K562 (cell line): ENCODE results near the gene FAM53C. TPM values are rescaled to one million over a fixed set of nuclear protein-coding genes. Genes with fewer than 3 reads are reported as not detected.
A peak's percentile ranks its signal among the peaks of the same experiment; 100 is the strongest.

ENCODE experiments used
- ATAC-seq: fragments of 200-7000 bp; cut with Tn5 transposase; 3 replicates; pipeline ENCODE4 v1.9.1; 2020; ENCODE audit warnings: moderate library complexity
- BruUV-seq: library from RNA; stranded (reverse); fragments of 400-500 nt; replicated peaks from 2 replicates; lab custom pipeline; 2021; lab: Mats Ljungman, UMichigan
- CTCF ChIA-PET: fragments of 300-600 bp; formaldehyde crosslinking; extraction: SDS; loops from one replicate; lab custom pipeline; 2021; ENCODE audit warnings: low intra/inter-chr PET ratio; lab: Yijun Ruan, JAX
- POLR2A ChIA-PET: fragments of 300-600, 350-650 bp; sonication (Branson Sonifier 250); formaldehyde crosslinking; extraction: SDS; loops from one replicate; lab custom pipeline; 2021; ENCODE audit warnings: antibody characterized with exemption, inconsistent platforms; lab: Yijun Ruan, JAX
- DNase-seq, 4 experiments: peaks; one replicate each; pipeline versions ENCODE4 v3.0.0 to v3.0.0-alpha.2; 2011 to 2018; ENCODE audit warnings: low spot score in 3 of 4, mixed read lengths in 3 of 4; ENCODE audit errors: extremely low read depth in 1 of 4
- FAIRE-seq: peaks from 2 replicates; lab custom pipeline; 2011; peaks lifted over from hg19 to GRCh38; lab: Jason Lieb, UNC
- H2AFZ ChIP-seq: 2 replicates; pipeline ENCODE4 v1.6.0; 2011; ENCODE audit warnings: low read depth, low read length, control low read depth, inconsistent platforms
- H3K27ac ChIP-seq: fragments of 200-600 bp; 3 replicates; pipeline ENCODE4 v1.8.0; 2011; ENCODE audit warnings: low read depth, mild to moderate bottlenecking, control low read depth, inconsistent platforms, low read length, moderate library complexity, mixed read lengths; ENCODE audit errors: extremely low read depth
- H3K27me3 ChIP-seq, 2 experiments: fragments of 300-600 bp in 1 of 2; 2 replicates in 1 of 2; 3 replicates in 1 of 2; pipeline versions ENCODE4 v1.6.0 to v1.8.0; 2011; ENCODE audit warnings: inconsistent platforms in 2 of 2, low read length in 2 of 2, mild to moderate bottlenecking in 1 of 2, mixed read lengths in 1 of 2, moderate library complexity in 1 of 2; ENCODE audit not compliant: control insufficient read depth in 2 of 2, insufficient read depth in 2 of 2
- H3K36me3 ChIP-seq: fragments of 300-600 bp; 3 replicates; pipeline ENCODE4 v1.8.0; 2011; ENCODE audit warnings: mild to moderate bottlenecking, low read length, inconsistent platforms; ENCODE audit not compliant: control insufficient read depth, insufficient read depth
- H3K4me1 ChIP-seq, 2 experiments: fragments of 200-600 bp in 1 of 2; replicated peaks in 1 of 2; 2 replicates in 1 of 2; 3 replicates in 1 of 2; pipeline versions ENCODE4 v1.5.1 to v1.8.0; 2011; ENCODE audit warnings: inconsistent platforms in 2 of 2, low read length in 2 of 2, mild to moderate bottlenecking in 1 of 2, mixed read lengths in 1 of 2, moderate library complexity in 1 of 2; ENCODE audit not compliant: control insufficient read depth in 2 of 2, insufficient read depth in 2 of 2
- H3K4me2 ChIP-seq: 2 replicates; pipeline ENCODE4 v1.6.1; 2011; ENCODE audit warnings: low read length, control low read depth, inconsistent platforms, mixed read lengths; ENCODE audit not compliant: insufficient read depth
- H3K4me3 ChIP-seq: fragments of 200-600 bp; sonication (generic), shearing (Covaris generic); 2 replicates; pipeline ENCODE4 v1.5.1; 2016; ENCODE audit warnings: control low read depth, inconsistent platforms
- H3K79me2 ChIP-seq: fragments of 200-600 bp; 3 replicates; pipeline ENCODE4 v1.8.0; 2011; ENCODE audit warnings: low read length, inconsistent platforms; ENCODE audit not compliant: control insufficient read depth, insufficient read depth
- H3K9ac ChIP-seq, 2 experiments: 2 replicates each; pipeline versions ENCODE4 v1.6.0 to v1.6.1; 2011; ENCODE audit warnings: low read depth in 2 of 2, low read length in 2 of 2, control low read depth in 1 of 2, inconsistent platforms in 1 of 2, mild to moderate bottlenecking in 1 of 2, mixed read lengths in 1 of 2; ENCODE audit not compliant: insufficient read depth in 1 of 2
- H3K9me1 ChIP-seq: one replicate; pipeline ENCODE4 v1.6.0; 2011; ENCODE audit warnings: inconsistent platforms, mild to moderate bottlenecking, low read length, moderate library complexity; ENCODE audit not compliant: control insufficient read depth, insufficient read depth
- H3K9me3 ChIP-seq: replicated peaks from 2 replicates; pipeline ENCODE4 v1.5.1; 2011; ENCODE audit warnings: low read depth, low read length, inconsistent platforms; ENCODE audit not compliant: control insufficient read depth, insufficient read depth
- H4K20me1 ChIP-seq: replicated peaks from 2 replicates; pipeline ENCODE4 v1.6.1; 2011; ENCODE audit warnings: low read length, inconsistent platforms, mixed read lengths; ENCODE audit not compliant: control insufficient read depth, insufficient read depth
- ARID1B ChIP-seq: fragments of 450-650 bp; IDR thresholded peaks from 2 replicates; pipeline ENCODE4 v1.6.1; 2016; ENCODE audit warnings: antibody characterized with exemption, mild to moderate bottlenecking, inconsistent platforms
- HDAC1 ChIP-seq, 2 experiments: fragments of 450-650 bp; IDR thresholded peaks; 2 replicates each; pipeline ENCODE4 v1.6.1; 2016 to 2017; ENCODE audit warnings: inconsistent platforms in 1 of 2, mild to moderate bottlenecking in 1 of 2, moderate library complexity in 1 of 2
- HDAC2 ChIP-seq: fragments of 450-650 bp; IDR thresholded peaks from 2 replicates; pipeline ENCODE4 v1.6.1; 2016; ENCODE audit warnings: mild to moderate bottlenecking
- KAT7 ChIP-seq: sonication (generic); formaldehyde crosslinking; IDR thresholded peaks from 2 replicates; pipeline ENCODE4 v1.8.0; 2022; ENCODE audit warnings: missing genetic modification reagents, mild to moderate bottlenecking, borderline replicate concordance
- PHF20 ChIP-seq: fragments of 450-650 bp; IDR thresholded peaks from 2 replicates; pipeline ENCODE4 v1.6.1; 2018; ENCODE audit not compliant: partially characterized antibody
- POLR3G ChIP-seq: IDR thresholded peaks from 2 replicates; pipeline ENCODE4 v1.6.1; 2011; ENCODE audit not compliant: insufficient read length, insufficient replicate concordance; ENCODE audit errors: extremely low read depth
- SMARCA4 ChIP-seq: fragments of 450-650 bp; IDR thresholded peaks from 2 replicates; pipeline ENCODE4 v1.6.1; 2016
- SMARCC2 ChIP-seq: fragments of 450-650 bp; IDR thresholded peaks from 2 replicates; pipeline ENCODE4 v1.6.1; 2017; ENCODE audit warnings: antibody characterized with exemption, moderate library complexity, mild to moderate bottlenecking, low read depth
- SMARCE1 ChIP-seq: fragments of 450-650 bp; IDR thresholded peaks from 2 replicates; pipeline ENCODE4 v1.7.1; 2016; ENCODE audit warnings: mild to moderate bottlenecking
- TAF1 ChIP-seq: IDR thresholded peaks from 2 replicates; pipeline ENCODE4 v1.6.1; 2011; ENCODE audit warnings: mild to moderate bottlenecking, low read length, moderate library complexity; ENCODE audit not compliant: insufficient read depth, control insufficient read depth, severe bottlenecking; ENCODE audit errors: extremely low read depth
- TBP ChIP-seq: optimal IDR thresholded peaks from 2 replicates; pipeline ENCODE3; 2011; ENCODE audit warnings: low read depth, low read length, improper control_type of control experiment
- ZBTB40 ChIP-seq, 2 experiments: fragments of 450-650 bp in 1 of 2; sonication (generic) in 1 of 2; formaldehyde crosslinking in 1 of 2; IDR thresholded peaks; 2 replicates each; pipeline versions ENCODE4 v1.7.1 to v1.9.0; 2016 to 2022; ENCODE audit warnings: inconsistent platforms in 1 of 2, mild to moderate bottlenecking in 1 of 2, missing genetic modification reagents in 1 of 2
- ZNF124 ChIP-seq: sonication (generic); formaldehyde crosslinking; IDR thresholded peaks from 2 replicates; pipeline ENCODE4 v1.8.1; 2022; ENCODE audit warnings: missing genetic modification reagents
- WGBS: fragments of 100-300 bp; shearing (Covaris generic); methylation state at CpG from one replicate; pipeline ENCODE4 v1.1.6; 2016; ENCODE audit warnings: low coverage, mixed read lengths; ENCODE audit not compliant: insufficient coverage; ENCODE audit errors: missing lambda C conversion rate; 5-methylcytosine and 5-hydroxymethylcytosine counted together
- in situ Hi-C: fragments of 300-500 bp; cut with MboI; formaldehyde crosslinking; loops from 4 replicates; pipeline ENCODE4 v1.15.0; 2018; ENCODE audit warnings: inconsistent platforms, mixed read lengths
- intact Hi-C: fragments of 100-400 bp; cut with micrococcal nuclease; formaldehyde crosslinking; loops from 2 replicates; pipeline ENCODE4 v1.14.2; 2022
- polyA plus RNA-seq, 8 experiments: library from polyadenylated mRNA; depleted of rRNA in 4 of 8; stranded (reverse) in 5 of 8; unstranded in 3 of 8; fragments of >200 nt; fragmentation: Nextera tagmentation in 2 of 8; fragmentation: Illumina TruSeq in 1 of 8; extraction: Ambion mirVana in 2 of 8; extraction: Trizol in 1 of 8; gene quantifications; 2 replicates each; pipeline versions ENCODE4 v1.2.1 to v1.2.3, GENCODE V29; 2011 to 2014; ENCODE audit warnings: inconsistent platforms in 1 of 8, missing spikeins in 1 of 8
- total RNA-seq, 7 experiments: library from RNA; depleted of rRNA in 6 of 7; stranded (reverse); fragments of >200 nt in 6 of 7; fragmentation: Illumina TruSeq in 2 of 7; extraction: Trizol in 2 of 7; gene quantifications; 2 replicates each; pipeline versions ENCODE4 v1.2.1 to v1.2.3, GENCODE V29; 2011 to 2021; ENCODE audit warnings: low replicate concordance in 1 of 7

Gene FAM53C
- total and polyA plus RNA-seq, 9 of the 15 experiments (the other 6 are each of a cell fraction or from before 2014, with no cell fraction given): 9.7 to 38.5 (median 25.2) TPM

GRCh38 chr5:138353560-138354080, 15.6 kb downstream of the FAM53C start:
- WGBS: under 1% methylated on average over 11 of the region's 11 CpGs
- peak; percentile 46; the same call in 1 of the 2 replicates for TF ChIP-seq SMARCA4
- TF ChIP-seq HDAC2: 0 out of 2 replicates have a peak, but pooled peaks have one; percentile 10
- 0 out of 2 replicates have a peak, but pooled peaks have one; percentile 29 for TF ChIP-seq SMARCE1
- peak; percentile 65; the same call in 1 of the 2 replicates for TF ChIP-seq KAT7 (CRISPR knock-in tag)
- TF ChIP-seq HDAC1 (IDR thresholded peaks at IDR 0.05): 0 out of 4 replicates have a peak, but pooled peaks of 1 of the 2 experiments have one; percentile 11
- peak; percentile 60 for TF ChIP-seq TAF1
- TF ChIP-seq ZBTB40 (IDR thresholded peaks at IDR 0.05): 0 out of 2 replicates have a peak, but pooled peaks have one; percentile 39
- no peak for TF ChIP-seq ZBTB40 (CRISPR knock-in tag; IDR thresholded peaks at IDR 0.05)
- TF ChIP-seq PHF20: no peak
- TF ChIP-seq ARID1B: peak; percentile 38; the same call in 1 of the 2 replicates
- no peak for TF ChIP-seq ZNF124 (CRISPR knock-in tag)
- peak; percentile 37; the same call in 1 of the 2 replicates for TF ChIP-seq SMARCC2
- TF ChIP-seq POLR3G: no peak
- TF ChIP-seq TBP: peak; percentile 2

More at GRCh38 chr5:138353560-138354080, 15.6 kb downstream of the FAM53C start:
- Histone ChIP-seq H3K79me2 (peaks cover 59% of the 10 kb centered on the region), H3K9ac (peak overlapping the region; percentile 97), H3K9me1 (no peaks in the 10 kb centered on the region), H3K4me2 (peak overlapping the region; percentile 84), H3K27ac (peak overlapping the region; percentile 93), H3K27me3 (no peaks in the 10 kb centered on the region), H3K4me1 (peaks cover 6 to 15% of the 10 kb centered on the region in 2 experiments; a peak in 4 of 5 replicates), H3K36me3 (peaks cover 17% of the 10 kb centered on the region; the same call in 2 of the 3 replicates), H4K20me1 (peaks cover 20% of the 10 kb centered on the region), H3K9me3 (peaks cover 5% of the 10 kb centered on the region), H3K4me3 (peak overlapping the region; percentile 96), H2AFZ (peak overlapping the region; percentile 69)
- DNase-seq (no peak), ATAC-seq (no peak), FAIRE-seq (peak; percentile 85)
- ChIA-PET CTCF (interaction anchor here (0.6 to 2.6 kb wide), 2 partner anchors 15 to 90 kb away, joined by 4 to 31 read pairs; partner anchors contain the start of gene FAM53C), POLR2A (interaction anchor here (0.6 to 10.3 kb wide), 16 partner anchors 8 to 1123 kb away, joined by 3 to 416 read pairs (median 6); partner anchors contain the start of genes BRD8, CDC23, CDC25C and EGR1)
- no TSS peak for BruUV-seq
- in situ Hi-C loops: no loop called here
- intact Hi-C loops: loop anchor here (2.0 to 5.0 kb wide), 3 partner anchors 15 to 171 kb away; partner anchors contain the start of gene FAM53C
